HG02571 (cell line): Measurements from ENCODE around the gene BTG1.

Experiments used
- ATAC-seq: cut with Tn5 transposase; IDR thresholded peaks from one replicate; pipeline ENCODE4 v1.9.1; 2021; ENCODE audit warnings: mild to moderate bottlenecking, moderate library complexity; ENCODE audit not compliant: unreplicated experiment

Gene BTG1

DNA sequence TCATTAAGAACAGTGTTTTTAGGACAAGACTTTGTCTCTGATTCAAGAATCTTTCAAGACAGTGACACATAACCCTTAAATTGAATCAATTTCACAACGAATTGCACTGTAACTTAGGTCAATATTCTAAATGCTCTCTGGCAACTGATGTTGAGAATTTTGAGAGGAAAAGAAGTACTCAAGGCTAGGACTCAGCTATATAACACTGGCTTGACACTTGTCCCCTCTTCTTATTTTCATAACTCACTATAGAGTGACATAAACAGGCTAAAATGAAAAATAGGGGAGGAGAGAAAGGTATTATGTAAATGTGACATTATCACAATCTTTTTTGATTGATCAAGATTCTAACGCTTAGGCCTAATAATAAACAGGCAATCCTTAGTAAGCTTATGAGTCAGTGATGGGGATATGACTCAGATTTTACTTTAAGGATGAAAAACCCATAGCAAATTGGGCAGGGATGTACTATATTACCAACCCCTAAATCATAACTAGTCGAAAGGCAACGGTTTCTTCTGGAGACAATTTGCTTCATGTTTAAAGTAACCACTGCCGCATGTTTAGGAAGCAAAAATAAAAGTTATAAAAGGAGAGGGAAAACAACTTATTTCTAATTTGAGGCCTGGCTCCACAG lies 10.9 kb downstream of the BTG1 start:
- ATAC-seq, result no peak

DNA sequence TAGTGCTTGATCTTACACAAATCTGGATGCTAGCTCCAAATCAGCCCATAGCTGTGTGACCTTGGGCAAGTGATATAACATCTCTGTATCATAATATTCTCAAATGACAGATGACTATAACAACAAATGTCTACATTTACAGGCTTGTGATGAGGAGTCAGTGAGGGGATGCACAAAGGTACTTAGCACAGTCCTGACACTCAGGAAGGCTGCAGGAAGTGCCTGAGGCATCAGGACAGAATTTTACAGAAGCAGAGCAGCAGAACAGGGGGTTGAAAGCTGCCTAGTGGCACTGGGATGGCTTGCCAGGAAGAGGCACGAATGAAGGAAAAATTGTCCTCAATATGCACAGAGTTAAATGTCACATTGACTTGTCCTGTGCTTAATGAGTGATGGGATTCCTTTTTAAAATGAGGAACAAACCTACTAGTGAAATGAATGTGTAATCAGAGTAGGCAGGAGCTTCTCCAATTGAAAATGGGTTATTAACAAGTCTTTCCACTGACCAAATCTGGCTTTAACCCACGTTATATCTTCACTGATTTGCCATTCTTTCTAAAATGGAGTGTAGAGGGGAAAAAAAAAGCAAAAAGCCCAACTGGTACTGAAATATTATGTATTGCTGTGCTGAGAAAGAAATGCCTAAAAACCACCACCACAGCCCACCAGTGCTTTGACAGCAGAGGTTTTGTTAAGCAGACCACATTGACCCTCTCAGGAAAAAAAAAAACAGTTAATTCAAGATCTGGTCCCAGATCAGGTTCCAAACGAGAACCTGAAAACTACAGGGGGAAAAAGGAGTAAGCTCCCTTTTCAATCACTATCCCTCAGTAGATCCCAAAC lies 11.6 kb downstream of the BTG1 start:
- no peak for ATAC-seq

DNA sequence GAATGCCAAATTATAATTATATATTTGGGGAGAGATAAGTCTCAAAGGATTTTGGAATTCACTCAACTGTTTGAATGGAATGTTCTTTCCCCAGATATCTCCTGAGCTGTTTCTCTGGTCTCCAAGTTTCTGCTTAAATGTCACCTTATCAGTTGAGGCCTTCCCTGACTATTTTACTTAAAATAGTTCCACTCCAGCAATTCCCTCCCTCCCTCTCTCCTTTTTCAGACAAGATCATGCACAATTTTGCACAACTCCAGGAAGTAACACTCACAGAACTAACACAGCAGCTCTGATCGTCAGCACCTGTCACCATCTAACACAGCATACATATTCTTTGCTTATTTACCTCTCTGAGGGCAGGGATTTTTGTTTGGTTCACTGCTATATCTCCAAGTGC lies 12.5 kb downstream of the BTG1 start:
- ATAC-seq, result no peak

DNA sequence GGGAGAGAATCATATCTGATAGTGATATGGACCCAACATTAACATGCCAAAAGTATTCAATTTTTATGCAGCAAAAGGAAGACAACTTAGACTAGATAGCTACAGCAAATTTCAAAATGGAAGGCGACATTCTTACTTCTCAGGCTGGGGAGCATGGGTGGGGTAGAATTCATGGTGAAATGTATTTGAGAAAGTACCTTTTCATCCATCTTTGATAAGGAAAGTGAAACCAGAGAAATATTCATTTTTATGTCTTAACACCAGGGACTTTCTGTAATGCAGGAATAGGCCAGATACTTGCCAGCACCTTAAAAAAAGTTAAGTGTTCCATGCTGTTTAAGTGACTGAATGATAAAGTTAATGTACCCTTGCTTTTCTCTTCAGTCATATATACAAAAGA lies 13.4 kb downstream of the BTG1 start:
- ATAC-seq, result no peak

DNA sequence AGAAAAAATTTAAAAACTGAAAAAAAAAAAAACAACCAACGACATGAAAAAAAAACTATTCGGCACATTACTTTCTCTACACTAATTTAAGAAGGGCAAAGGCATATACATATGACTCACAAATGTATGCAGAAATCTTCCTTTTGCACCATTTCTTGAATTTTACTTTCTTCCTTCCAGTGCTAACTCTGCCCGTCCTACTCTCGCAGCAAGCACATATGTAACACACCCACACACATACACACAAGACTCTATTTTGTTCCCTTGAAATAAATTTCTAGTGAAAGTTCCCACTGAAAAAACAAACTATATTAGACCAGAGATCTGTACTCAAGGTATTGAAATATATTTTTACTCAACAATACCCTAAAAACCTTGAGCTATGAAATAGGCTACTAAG lies 14.6 kb downstream of the BTG1 start:
- ATAC-seq, result no peak

DNA sequence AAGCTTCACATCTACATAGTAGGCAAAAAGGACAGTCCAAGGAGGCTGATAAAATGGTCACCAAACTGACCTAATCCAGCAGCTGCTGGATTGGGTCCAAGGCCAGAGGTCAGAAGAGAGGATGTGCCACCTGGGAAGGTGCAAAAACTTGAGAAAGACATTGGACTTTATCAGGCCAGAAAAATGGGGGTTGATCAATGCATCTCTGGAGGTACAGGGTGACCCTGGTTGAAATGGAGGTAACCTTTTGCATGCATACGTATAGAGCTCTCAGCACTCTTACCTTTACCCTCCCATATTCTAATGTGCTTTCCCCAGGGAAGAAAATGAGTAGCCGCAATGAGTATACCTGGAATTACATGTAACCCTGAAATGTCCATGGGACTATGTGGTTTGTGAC lies 16.0 kb downstream of the BTG1 start:
- ATAC-seq, result no peak

DNA sequence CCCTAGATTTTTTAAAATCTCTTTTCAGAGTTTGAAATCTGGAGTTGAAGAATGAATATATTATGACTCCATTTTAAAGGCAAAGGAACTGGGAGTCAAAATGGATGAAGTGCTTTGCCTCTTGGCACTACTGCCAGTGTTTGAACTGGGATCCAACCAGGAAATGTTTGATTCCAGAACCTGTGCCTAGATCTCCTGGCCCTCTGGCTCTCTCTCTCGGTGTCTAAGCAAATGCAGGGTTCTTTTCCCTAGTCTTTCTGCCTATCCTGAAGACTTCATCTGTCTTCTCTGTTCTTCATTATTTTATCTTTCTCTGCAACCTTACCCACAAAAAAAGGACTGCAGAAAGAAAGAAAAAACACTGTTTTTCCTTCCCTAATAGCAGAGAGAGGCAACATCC lies 17.0 kb downstream of the BTG1 start:
- ATAC-seq, result no peak

DNA sequence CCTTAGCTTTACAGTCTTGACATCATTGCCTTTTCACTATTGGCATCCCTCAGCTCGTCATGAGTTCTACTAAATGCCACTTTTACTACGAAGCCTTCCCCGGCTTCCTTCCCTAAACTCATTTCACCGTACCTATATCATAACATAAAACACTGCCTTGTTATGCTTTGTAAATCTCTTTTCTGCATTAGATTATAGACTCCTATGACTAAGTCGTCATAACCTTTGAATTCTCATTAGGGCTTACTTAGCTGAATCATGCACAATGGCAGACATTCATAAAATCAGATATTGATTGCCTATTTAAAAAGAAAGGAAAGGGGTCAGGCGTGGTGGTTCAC lies 21.0 kb downstream of the BTG1 start:
- ATAC-seq, result no peak

DNA sequence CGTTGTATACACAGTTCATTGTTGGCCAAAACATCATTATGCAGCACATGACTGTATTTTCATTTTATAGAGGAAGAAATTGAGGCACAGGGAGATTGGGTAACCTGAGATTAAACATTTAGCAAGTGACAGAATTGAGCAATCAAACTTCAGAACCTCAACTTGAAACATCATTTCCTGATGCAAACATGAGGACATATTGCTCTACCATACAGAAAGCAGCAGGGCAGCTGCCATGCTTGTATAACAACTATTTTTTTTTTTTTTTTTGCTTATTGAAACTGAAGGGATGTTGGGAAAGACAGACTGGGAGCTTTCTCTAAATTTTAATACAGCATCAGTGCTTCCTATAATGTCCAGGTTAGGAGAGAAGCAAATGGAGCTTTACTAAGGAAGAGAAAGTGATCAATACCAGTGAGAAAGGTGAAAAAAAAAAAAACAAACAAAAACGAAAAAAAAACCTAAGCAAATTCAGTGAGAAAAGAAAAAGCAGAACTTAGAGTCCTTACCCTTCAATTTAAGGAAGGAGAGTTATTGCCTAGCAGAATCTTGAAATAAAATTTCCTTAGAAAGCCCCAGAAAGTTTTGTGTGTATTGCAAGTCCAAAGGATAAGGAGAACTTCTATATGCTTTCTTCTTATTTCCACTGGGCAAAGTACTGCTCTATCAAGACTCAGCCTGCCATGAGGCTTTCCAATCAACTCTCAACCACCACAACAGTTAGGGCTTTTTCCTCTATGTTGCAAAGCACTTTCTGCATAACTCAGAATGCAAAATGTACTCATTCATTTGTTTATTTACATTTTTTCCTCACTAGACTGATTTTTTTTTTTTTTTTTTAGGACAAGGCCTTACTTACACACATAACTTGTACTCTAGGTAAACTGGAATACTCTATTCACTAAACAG lies 21.6 kb downstream of the BTG1 start:
- no peak for ATAC-seq

DNA sequence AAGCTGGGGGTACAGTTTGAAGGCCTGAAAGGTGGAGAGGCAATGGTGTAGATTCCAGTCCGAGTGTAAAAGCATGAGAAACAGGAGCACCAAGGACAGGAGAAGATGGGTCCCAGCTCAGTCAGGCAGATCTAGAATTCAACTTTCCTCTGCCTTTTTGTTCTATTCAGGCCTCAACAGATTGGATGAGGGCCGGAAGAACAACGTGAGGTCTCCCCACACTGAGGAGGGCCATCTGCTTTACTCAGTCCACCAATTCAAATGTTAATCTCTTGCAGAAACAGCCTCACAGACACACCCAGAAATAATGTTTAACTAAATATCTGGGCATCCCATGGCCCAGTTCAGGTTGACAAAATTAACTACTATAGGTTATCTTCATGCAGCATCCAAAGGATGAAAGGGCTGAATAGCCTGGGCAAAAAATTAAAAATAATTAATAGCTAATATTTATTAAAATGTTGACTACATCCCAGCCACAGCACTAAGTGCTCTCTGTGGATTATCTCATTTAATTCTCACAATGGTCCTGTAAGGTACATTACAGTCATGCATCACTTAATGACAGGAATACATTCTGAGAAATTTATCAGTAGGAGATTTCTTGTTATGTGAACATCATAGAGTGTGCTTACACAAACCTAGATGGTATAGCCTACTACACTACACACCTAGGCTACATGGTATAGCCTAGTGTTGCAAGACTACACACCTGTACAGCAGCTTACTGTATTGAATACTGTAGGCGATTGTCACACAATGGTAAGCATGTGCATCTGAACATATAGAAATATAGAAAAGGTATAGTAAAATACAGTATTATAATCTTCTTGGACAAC lies 22.5 kb downstream of the BTG1 start:
- no peak for ATAC-seq

DNA sequence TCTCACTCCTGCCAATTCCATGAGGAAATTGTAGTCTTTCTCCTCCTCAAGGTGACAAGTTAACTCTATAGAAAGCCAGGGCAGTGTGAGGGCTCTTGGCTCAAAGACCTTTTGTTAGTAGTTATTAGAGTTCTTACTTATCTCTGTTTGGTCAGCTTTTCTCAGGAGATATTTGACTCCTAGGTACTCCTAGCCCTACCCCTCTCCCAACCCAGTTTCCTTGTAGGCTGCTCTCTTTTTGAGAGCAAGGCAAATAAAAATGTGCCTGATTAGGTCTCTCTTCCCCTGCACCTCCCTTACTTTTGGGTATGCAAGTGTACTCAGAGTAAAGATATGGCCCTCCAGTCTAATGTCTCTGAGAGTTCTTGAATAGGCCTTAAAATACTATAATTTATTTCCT lies 23.8 kb downstream of the BTG1 start:
- no peak for ATAC-seq

DNA sequence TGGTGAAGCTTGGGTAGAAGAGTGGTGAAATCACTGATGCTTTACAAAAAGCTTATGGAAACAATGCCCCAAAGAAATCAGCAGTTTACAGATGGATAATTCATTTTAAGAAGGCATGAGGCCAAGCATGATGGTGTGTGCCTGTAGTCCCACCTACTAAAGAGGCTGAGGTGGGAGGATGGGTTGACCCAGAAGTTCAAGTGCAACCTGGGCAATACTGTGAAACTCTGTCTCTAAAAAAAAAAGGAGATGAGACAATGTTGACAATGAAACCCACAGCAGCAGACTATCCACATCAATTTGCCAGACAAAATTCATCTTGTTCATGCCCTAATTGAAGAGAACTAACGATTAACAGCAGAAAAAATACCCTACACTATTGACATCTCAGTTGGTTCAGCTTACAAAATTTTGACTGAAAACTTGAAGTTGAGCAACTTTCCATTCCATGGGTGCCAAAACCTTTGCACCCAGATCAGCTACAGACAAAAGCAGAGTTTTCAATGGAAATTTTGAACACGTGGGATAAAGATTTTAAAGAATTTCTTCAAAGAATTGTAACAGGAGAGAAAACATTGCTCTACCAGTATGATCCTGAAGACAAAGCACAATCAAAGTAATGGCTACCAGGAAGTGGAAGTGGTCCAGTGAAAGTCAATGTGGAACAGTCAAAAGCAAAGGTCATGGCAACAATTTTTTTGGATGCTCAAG lies 26.7 kb downstream of the BTG1 start:
- no peak for ATAC-seq

DNA sequence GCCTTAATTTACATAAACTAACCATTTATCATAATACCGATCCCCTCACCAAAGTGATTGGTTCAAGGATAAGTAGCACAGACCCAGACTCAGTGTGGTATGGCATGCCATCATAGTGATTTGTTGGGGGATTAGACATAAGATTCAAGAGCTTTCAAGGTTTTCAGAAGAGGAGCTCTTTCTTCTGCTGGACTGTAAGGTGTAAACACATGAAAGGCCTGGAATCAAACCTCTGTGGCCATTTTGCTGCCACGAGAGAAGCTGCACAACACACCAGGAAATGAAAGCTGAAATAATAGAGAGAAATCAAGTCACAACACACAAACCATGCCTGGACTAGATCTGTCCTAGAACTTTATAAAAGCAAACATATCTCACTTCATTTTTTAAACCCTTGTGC lies 30.8 kb downstream of the BTG1 start:
- no peak for ATAC-seq

DNA sequence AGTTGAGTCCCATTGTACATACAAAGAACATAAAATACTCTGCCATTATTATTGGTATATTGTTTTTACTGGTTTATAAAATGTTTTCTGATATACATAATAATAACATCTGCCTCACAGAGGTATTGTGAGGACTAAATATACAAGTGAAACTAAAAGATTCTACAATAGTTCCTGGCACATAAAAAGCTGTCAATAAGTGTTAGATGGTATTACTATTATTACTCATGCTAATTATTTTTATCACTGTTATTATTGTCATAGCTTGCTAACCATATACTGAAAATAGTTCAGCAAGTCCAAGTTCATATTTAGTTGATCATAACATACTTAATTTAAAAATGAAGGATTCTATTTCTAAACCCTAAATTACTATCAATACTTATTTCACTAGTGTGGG lies 34.4 kb downstream of the BTG1 start:
- ATAC-seq, result peak; percentile 59

DNA sequence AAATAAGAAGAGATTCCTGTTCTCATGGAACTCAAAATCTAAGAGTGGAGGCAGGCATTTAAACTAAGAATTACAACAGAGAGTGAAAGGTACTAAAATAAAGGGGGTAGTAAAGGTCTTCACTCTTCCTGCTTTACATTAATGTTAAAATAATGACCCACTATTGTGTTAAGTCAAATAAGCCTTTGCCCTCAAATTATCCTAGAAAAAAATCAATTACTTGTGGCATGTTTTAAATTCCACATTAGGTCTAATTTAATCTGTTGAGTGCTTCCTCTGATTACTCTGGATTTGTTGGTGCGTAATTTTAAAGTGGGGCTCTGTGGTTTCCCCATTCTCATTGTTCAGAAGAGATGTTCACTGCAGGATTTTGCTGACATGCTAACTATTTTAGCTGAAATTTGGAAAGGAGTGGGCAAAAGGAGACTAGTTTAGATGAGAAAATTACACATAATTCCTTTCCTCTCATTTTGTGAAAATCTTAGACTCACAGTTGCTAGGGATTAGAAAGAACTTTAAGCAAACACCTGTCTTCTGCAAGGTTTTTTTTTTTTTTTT lies 35.5 kb downstream of the BTG1 start:
- ATAC-seq, result no peak

DNA sequence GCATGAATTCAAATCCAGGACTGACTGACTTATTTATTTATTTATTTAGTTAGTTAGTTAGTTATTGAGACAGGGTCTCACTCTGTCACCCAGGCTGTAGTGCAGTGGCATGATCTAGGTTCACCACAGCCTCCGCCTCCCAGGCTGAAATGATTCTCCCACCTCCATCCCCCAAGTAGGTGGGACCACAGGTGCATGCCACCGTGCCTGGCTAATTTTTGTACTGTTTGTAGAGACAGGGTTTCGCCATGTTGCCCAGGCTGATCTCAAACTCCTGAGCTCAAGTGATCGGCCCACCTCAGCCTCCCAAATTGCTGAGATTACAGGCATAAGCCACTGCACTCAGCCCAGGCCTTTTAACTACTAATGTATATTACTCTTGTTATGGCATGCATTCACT lies 36.0 kb downstream of the BTG1 start:
- no peak for ATAC-seq

DNA sequence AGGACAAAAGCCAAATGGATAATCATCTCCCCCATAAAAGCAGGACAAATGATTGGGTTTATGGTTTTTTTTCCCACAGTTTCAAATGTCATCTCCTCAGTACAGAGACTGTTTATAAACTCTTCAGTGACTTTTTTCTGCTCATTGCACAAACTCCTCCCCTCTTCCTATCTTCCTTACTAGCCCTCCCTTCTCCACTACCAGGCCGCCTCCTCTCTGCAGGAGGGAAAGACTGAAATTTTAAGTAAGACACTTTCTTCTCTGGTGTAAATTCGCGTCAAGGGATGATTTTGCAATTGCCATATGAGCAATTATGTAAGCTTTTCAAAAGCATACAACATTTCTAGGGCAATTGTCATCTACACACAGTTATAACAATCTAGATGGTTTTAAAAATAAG lies 37.0 kb downstream of the BTG1 start:
- ATAC-seq, result no peak

DNA sequence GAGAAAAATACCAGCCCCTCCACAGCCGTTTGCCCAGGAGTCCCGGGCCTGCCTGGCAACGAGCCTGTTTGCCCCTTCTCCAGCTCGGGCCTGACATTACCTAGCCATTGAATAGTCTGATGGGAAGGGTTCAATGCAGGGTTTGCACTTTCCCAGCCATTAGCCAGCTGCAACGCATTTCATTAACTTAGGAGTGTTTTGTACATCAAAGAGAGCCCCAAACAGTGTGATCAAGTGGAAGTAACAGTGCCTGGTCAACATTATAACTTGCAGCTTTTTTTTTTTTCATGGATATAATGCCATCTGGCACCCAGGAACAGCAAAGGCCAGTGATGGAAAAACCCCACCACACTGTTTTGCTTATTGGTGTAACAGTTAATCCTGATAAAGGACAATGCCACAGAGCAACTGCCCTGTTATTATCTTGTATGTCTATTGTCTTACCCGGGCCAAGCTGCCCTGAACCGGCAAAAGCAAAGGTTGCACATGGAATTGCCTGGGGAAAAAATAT lies 38.0 kb downstream of the BTG1 start:
- ATAC-seq, result no peak

DNA sequence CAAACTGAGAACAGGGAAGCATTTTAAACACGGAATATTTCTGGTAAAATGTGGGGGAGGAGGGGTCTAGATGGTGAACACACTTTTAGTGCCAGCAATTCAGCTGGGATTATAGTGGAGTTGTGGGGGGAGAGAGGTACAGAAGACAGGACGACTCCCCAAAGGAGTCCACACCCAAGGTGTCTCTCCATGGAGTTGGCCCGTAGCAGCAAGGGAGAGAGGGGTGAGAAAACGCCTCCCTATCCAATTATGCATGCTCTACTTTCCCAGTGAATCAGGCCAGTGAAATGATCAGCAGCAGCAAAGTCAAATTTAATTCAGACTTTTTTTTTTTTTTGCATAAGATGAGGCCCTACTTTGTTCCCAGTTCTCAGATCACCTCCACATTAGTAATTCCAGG lies 38.6 kb downstream of the BTG1 start:
- no peak for ATAC-seq

DNA sequence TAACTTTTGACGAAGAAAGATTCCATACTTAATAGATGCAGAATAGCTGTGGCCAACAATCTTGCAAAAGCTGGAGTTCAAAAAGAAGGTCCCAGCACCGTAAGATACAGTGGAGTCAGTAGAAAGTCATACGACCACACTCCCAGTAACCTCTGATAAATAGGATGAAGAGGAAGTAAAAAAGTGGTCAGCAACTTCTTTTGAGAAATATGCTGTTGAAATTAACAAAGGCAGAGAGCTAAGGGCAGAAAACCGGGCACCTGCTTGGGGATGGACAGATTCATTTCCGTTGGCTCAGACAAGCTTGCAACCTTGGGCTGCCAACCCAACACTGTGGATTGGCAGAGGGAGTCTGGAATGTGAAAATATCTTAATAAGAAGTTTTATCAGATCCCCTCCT lies 40.0 kb downstream of the BTG1 start:
- ATAC-seq, result no peak
